Measurements from ENCODE around the gene PUS3. TPM values are rescaled to one million over a fixed set of nuclear protein-coding genes. Genes with fewer than 3 reads are reported as not detected.

Gene PUS3
- total and polyA plus RNA-seq, 7 experiments from 2014 or later: 4.6 to 15.3 (median 9.6) TPM

- DNase-seq (no peak), ATAC-seq (no peak)
- Histone ChIP-seq H3K9me3 (ENCODE audit: control insufficient read depth in 2 of 3, low read length in 3 of 3) (no peaks in the 10 kb centered on the region), H3K36me3 (ENCODE audit: control insufficient read depth in 2 of 3, insufficient read depth in 3 of 3, low read length in 3 of 3) (no peaks in the 10 kb centered on the region), H3K27me3 (ENCODE audit: control insufficient read depth in 2 of 2, insufficient read depth in 2 of 2, low read length in 2 of 2) (no peaks in the 10 kb centered on the region), H3K4me3 (ENCODE audit: low read length) (no peak overlapping the region), H3K4me1 (ENCODE audit: control insufficient read depth in 2 of 2, insufficient read depth in 2 of 2, low read length in 2 of 2) (no peaks in the 10 kb centered on the region), H3K27ac (ENCODE audit: low read depth, low read length) (no peak overlapping the region)
- Mint-ChIP-seq H3K27me3 (no peaks in the 10 kb centered on the region), H3K27ac (no peak overlapping the region), H3K9me3 (peaks cover 0 to 3% (median 0%) of the 10 kb centered on the region in 11 donors), H3K36me3 (no peaks in the 10 kb centered on the region), H3K4me1 (peaks cover 7 to 21% (median 16%) of the 10 kb centered on the region in 7 donors), H3K4me3 (no peak overlapping the region)
- ChIA-PET CTCF (interaction anchor here (0.6 to 3.4 kb wide), 7 partner anchors 9 to 253 kb away, joined by 3 to 30 read pairs (median 4); no protein-coding TSS in a partner anchor), POLR2A (no interaction called here)
- intact Hi-C loops (cut with micrococcal nuclease): no loop called here
Observed at GRCh38 chr11:125941267-125941618, 38.2 kb upstream of the PUS3 start.

GRCh38 chr11:125940145-125940544 lies 37.1 kb upstream of the PUS3 start:
- Mint-ChIP-seq H3K27me3 (no peaks in the 10 kb centered on the region), H3K36me3 (no peaks in the 10 kb centered on the region), H3K9me3 (peaks cover 0 to 3% (median 0%) of the 10 kb centered on the region in 11 donors), H3K4me1 (peaks cover 7 to 21% (median 16%) of the 10 kb centered on the region in 7 donors), H3K4me3 (no peak overlapping the region), H3K27ac (no peak overlapping the region)
- CTCF ChIA-PET: interaction anchor here (0.6 to 2.2 kb wide), 7 partner anchors 8 to 540 kb away, joined by 3 to 6 read pairs (median 4); no protein-coding TSS in a partner anchor
- Histone ChIP-seq H3K4me1 (ENCODE audit: control insufficient read depth in 2 of 2, insufficient read depth in 2 of 2, low read length in 2 of 2) (no peaks in the 10 kb centered on the region), H3K27ac (ENCODE audit: low read depth, low read length) (no peak overlapping the region), H3K4me3 (ENCODE audit: low read length) (no peak overlapping the region), H3K9me3 (ENCODE audit: control insufficient read depth in 2 of 3, low read length in 3 of 3) (no peaks in the 10 kb centered on the region), H3K27me3 (ENCODE audit: control insufficient read depth in 2 of 2, insufficient read depth in 2 of 2, low read length in 2 of 2) (no peaks in the 10 kb centered on the region), H3K36me3 (ENCODE audit: control insufficient read depth in 2 of 3, insufficient read depth in 3 of 3, low read length in 3 of 3) (no peaks in the 10 kb centered on the region)
- intact Hi-C loops (cut with micrococcal nuclease): no loop called here
- POLR2A ChIA-PET: no interaction called here
- ATAC-seq (no peak), DNase-seq (no peak)

GRCh38 chr11:125939081-125939521 lies 36.1 kb upstream of the PUS3 start:
- ATAC-seq: no peak
- H3K9me3 Mint-ChIP-seq: peaks cover 0 to 3% (median 0%) of the 10 kb centered on the region in 11 donors
- intact Hi-C loops (cut with micrococcal nuclease): no loop called here
- POLR2A ChIA-PET: no interaction called here
- no peaks in the 10 kb centered on the region for H3K27me3 Mint-ChIP-seq
- Histone ChIP-seq H3K9me3 (ENCODE audit: control insufficient read depth in 2 of 3, low read length in 3 of 3) (no peaks in the 10 kb centered on the region), H3K27ac (ENCODE audit: low read depth, low read length) (no peak overlapping the region), H3K36me3 (ENCODE audit: control insufficient read depth in 2 of 3, insufficient read depth in 3 of 3, low read length in 3 of 3) (no peaks in the 10 kb centered on the region), H3K4me1 (ENCODE audit: control insufficient read depth in 2 of 2, insufficient read depth in 2 of 2, low read length in 2 of 2) (no peaks in the 10 kb centered on the region), H3K4me3 (ENCODE audit: low read length) (no peak overlapping the region), H3K27me3 (ENCODE audit: control insufficient read depth in 2 of 2, insufficient read depth in 2 of 2, low read length in 2 of 2) (no peaks in the 10 kb centered on the region)
- CTCF ChIA-PET: interaction anchor here (1.0 to 1.4 kb wide), 3 partner anchors 21 to 266 kb away, joined by 3 to 9 read pairs (median 3); no protein-coding TSS in a partner anchor
- DNase-seq: peak in 1 of 9 donors; percentile 13
- peak overlapping the region in 1 of 9 donors; percentile 62 for H3K27ac Mint-ChIP-seq
- no peaks in the 10 kb centered on the region for H3K36me3 Mint-ChIP-seq
- peaks cover 7 to 21% (median 16%) of the 10 kb centered on the region in 7 donors for H3K4me1 Mint-ChIP-seq
- no peak overlapping the region for H3K4me3 Mint-ChIP-seq

- no peaks in the 10 kb centered on the region for H3K36me3 ChIP-seq (ENCODE audit: control insufficient read depth in 2 of 3, insufficient read depth in 3 of 3, low read length in 3 of 3)
- no peaks in the 10 kb centered on the region for H3K4me1 ChIP-seq (ENCODE audit: control insufficient read depth in 2 of 2, insufficient read depth in 2 of 2, low read length in 2 of 2)
- POLR2A ChIA-PET: no interaction called here
- intact Hi-C loops (cut with micrococcal nuclease): no loop called here
- H3K27me3 Mint-ChIP-seq: peaks cover 0 to 1% (median 0%) of the 10 kb centered on the region in 5 donors
- CTCF ChIA-PET: interaction anchor here (1.0 to 1.4 kb wide), 3 partner anchors 20 to 267 kb away, joined by 3 to 9 read pairs (median 3); no protein-coding TSS in a partner anchor
- H3K4me1 Mint-ChIP-seq: peaks cover 7 to 21% (median 16%) of the 10 kb centered on the region in 7 donors
- peaks cover 0 to 3% (median 0%) of the 10 kb centered on the region in 11 donors for H3K9me3 Mint-ChIP-seq
- H3K9me3 ChIP-seq (ENCODE audit: control insufficient read depth in 2 of 3, low read length in 3 of 3): no peaks in the 10 kb centered on the region
- H3K27ac Mint-ChIP-seq: peak overlapping the region in 3 of 9 donors; percentile 4 to 52 (median 12)
- H3K27me3 ChIP-seq (ENCODE audit: control insufficient read depth in 2 of 2, insufficient read depth in 2 of 2, low read length in 2 of 2): no peaks in the 10 kb centered on the region
- H3K4me3 ChIP-seq (ENCODE audit: low read length): no peak overlapping the region
- H3K4me3 Mint-ChIP-seq: no peak overlapping the region
- no peak overlapping the region for H3K27ac ChIP-seq (ENCODE audit: low read depth, low read length)
- DNase-seq: peak in 1 of 9 donors; percentile 19
- ATAC-seq: no peak
- H3K36me3 Mint-ChIP-seq: no peaks in the 10 kb centered on the region
Observed at GRCh38 chr11:125938418-125938817, 35.4 kb upstream of the PUS3 start.

GRCh38 chr11:125935618-125936199 lies 32.7 kb upstream of the PUS3 start:
- ATAC-seq (no peak), DNase-seq (no peak)
- Mint-ChIP-seq H3K4me1 (peaks cover 0 to 13% (median 8%) of the 10 kb centered on the region in 7 donors), H3K36me3 (no peaks in the 10 kb centered on the region), H3K27me3 (peaks cover 0 to 9% (median 4%) of the 10 kb centered on the region in 5 donors), H3K4me3 (no peak overlapping the region), H3K27ac (no peak overlapping the region), H3K9me3 (peaks cover 0 to 3% (median 0%) of the 10 kb centered on the region in 11 donors)
- Histone ChIP-seq H3K4me3 (ENCODE audit: low read length) (no peak overlapping the region), H3K27ac (ENCODE audit: low read depth, low read length) (no peak overlapping the region), H3K4me1 (ENCODE audit: control insufficient read depth in 2 of 2, insufficient read depth in 2 of 2, low read length in 2 of 2) (no peaks in the 10 kb centered on the region), H3K27me3 (ENCODE audit: control insufficient read depth in 2 of 2, insufficient read depth in 2 of 2, low read length in 2 of 2) (no peaks in the 10 kb centered on the region), H3K36me3 (ENCODE audit: control insufficient read depth in 2 of 3, insufficient read depth in 3 of 3, low read length in 3 of 3) (no peaks in the 10 kb centered on the region), H3K9me3 (ENCODE audit: control insufficient read depth in 2 of 3, low read length in 3 of 3) (no peaks in the 10 kb centered on the region)
- POLR2A ChIA-PET: no interaction called here
- intact Hi-C loops (cut with micrococcal nuclease): no loop called here
- CTCF ChIA-PET: no interaction called here

GRCh38 chr11:125935056-125935455 lies 32.0 kb upstream of the PUS3 start:
- intact Hi-C loops (cut with micrococcal nuclease): no loop called here
- DNase-seq: no peak
- CTCF ChIA-PET: no interaction called here

GRCh38 chr11:125934473-125934872 lies 31.5 kb upstream of the PUS3 start:
- Histone ChIP-seq H3K4me3 (ENCODE audit: low read length) (no peak overlapping the region), H3K27ac (ENCODE audit: low read depth, low read length) (no peak overlapping the region), H3K36me3 (ENCODE audit: control insufficient read depth in 2 of 3, insufficient read depth in 3 of 3, low read length in 3 of 3) (no peaks in the 10 kb centered on the region), H3K4me1 (ENCODE audit: control insufficient read depth in 2 of 2, insufficient read depth in 2 of 2, low read length in 2 of 2) (no peaks in the 10 kb centered on the region), H3K27me3 (ENCODE audit: control insufficient read depth in 2 of 2, insufficient read depth in 2 of 2, low read length in 2 of 2) (no peaks in the 10 kb centered on the region), H3K9me3 (ENCODE audit: control insufficient read depth in 2 of 3, low read length in 3 of 3) (no peaks in the 10 kb centered on the region)
- ChIA-PET CTCF (no interaction called here), POLR2A (no interaction called here)
- Mint-ChIP-seq H3K27ac (no peak overlapping the region), H3K36me3 (no peaks in the 10 kb centered on the region), H3K9me3 (peaks cover 0 to 3% (median 0%) of the 10 kb centered on the region in 11 donors), H3K4me1 (peaks cover 0 to 13% (median 8%) of the 10 kb centered on the region in 7 donors), H3K4me3 (no peak overlapping the region), H3K27me3 (peaks cover 0 to 16% (median 5%) of the 10 kb centered on the region in 5 donors)
- DNase-seq: no peak
- ATAC-seq: no peak
- intact Hi-C loops (cut with micrococcal nuclease): no loop called here

More at GRCh38 chr11:125935056-125935455, 32.0 kb upstream of the PUS3 start:
- Mint-ChIP-seq H3K27me3 (peaks cover 0 to 10% (median 4%) of the 10 kb centered on the region in 5 donors), H3K9me3 (peaks cover 0 to 3% (median 0%) of the 10 kb centered on the region in 11 donors), H3K36me3 (no peaks in the 10 kb centered on the region), H3K27ac (no peak overlapping the region), H3K4me1 (peaks cover 0 to 13% (median 8%) of the 10 kb centered on the region in 7 donors), H3K4me3 (no peak overlapping the region)
- Histone ChIP-seq H3K27me3 (ENCODE audit: control insufficient read depth in 2 of 2, insufficient read depth in 2 of 2, low read length in 2 of 2) (no peaks in the 10 kb centered on the region), H3K27ac (ENCODE audit: low read depth, low read length) (no peak overlapping the region), H3K4me3 (ENCODE audit: low read length) (no peak overlapping the region), H3K4me1 (ENCODE audit: control insufficient read depth in 2 of 2, insufficient read depth in 2 of 2, low read length in 2 of 2) (no peaks in the 10 kb centered on the region), H3K9me3 (ENCODE audit: control insufficient read depth in 2 of 3, low read length in 3 of 3) (no peaks in the 10 kb centered on the region), H3K36me3 (ENCODE audit: control insufficient read depth in 2 of 3, insufficient read depth in 3 of 3, low read length in 3 of 3) (no peaks in the 10 kb centered on the region)
- POLR2A ChIA-PET: no interaction called here
- no peak for ATAC-seq
